Sigmoid colon (tissue), 7 donors: ENCODE measurements around the gene COPG2. TPM values are rescaled to one million over a fixed set of nuclear protein-coding genes. Genes with fewer than 3 reads are reported as not detected.

Source experiments
- DNase-seq: peaks from one replicate; pipeline ENCODE4 v3.0.0-alpha.2; 2019
- H3K27ac ChIP-seq, 4 donors: fragments of 200-600 bp; sonication (generic); one replicate each; pipeline ENCODE4 v1.5.1; 2016 to 2019; ENCODE audit warnings: mild to moderate bottlenecking in 1 of 4
- H3K27me3 ChIP-seq, 3 donors: fragments of 200-600 bp; sonication (generic); one replicate each; pipeline ENCODE4 v1.5.1; 2019; ENCODE audit warnings: mild to moderate bottlenecking in 1 of 3
- H3K36me3 ChIP-seq, 4 donors: fragments of 200-600 bp; sonication (generic); one replicate each; pipeline ENCODE4 v1.5.1; 2016 to 2019
- H3K4me1 ChIP-seq, 4 donors: fragments of 200-600 bp; sonication (generic); one replicate each; pipeline ENCODE4 v1.5.1; 2017 to 2019
- H3K4me3 ChIP-seq, 4 donors: fragments of 200-600 bp; sonication (generic); one replicate each; pipeline ENCODE4 v1.5.1; 2017 to 2019; ENCODE audit warnings: mild to moderate bottlenecking in 2 of 4, moderate library complexity in 1 of 4
- H3K9me3 ChIP-seq, 4 donors: fragments of 200-600 bp in 3 of 4; sonication (generic) in 3 of 4; one replicate each; pipeline versions ENCODE4 v1.5.1 to v1.6.1; 2013 to 2019
- CTCF ChIP-seq, 4 experiments: fragments of 450-650 bp in 3 of 4; fragments of 200-600 bp in 1 of 4; IDR thresholded peaks; one replicate each; pipeline ENCODE4 v1.5.1; 2016 to 2019; ENCODE audit warnings: antibody characterized with exemption in 4 of 4, mild to moderate bottlenecking in 3 of 4, moderate library complexity in 2 of 4
- EP300 ChIP-seq, 4 donors: sonication (generic); formaldehyde crosslinking; IDR thresholded peaks; one replicate each; pipeline ENCODE4 v1.6.1; 2017; ENCODE audit warnings: antibody characterized with exemption in 4 of 4
- POLR2A ChIP-seq, 2 donors: fragments of 450-650 bp; IDR thresholded peaks; one replicate each; pipeline ENCODE4 v1.6.1; 2016; ENCODE audit warnings: antibody characterized with exemption in 2 of 2, mild to moderate bottlenecking in 2 of 2, moderate library complexity in 2 of 2
- POLR2AphosphoS5 ChIP-seq, 4 donors: sonication (generic); formaldehyde crosslinking; IDR thresholded peaks; one replicate each; pipeline ENCODE4 v1.6.1; 2017; ENCODE audit warnings: antibody characterized with exemption in 4 of 4
- WGBS, 2 donors: extraction: QIAGEN DNeasy Blood & Tissue Kit; methylation state at CpG; one replicate each; pipeline ENCODE4 v1.1.7; 2013; 5-methylcytosine and 5-hydroxymethylcytosine counted together
- intact Hi-C: fragments of 100-400 bp; cut with DNase I; formaldehyde crosslinking; loops from one replicate; pipeline ENCODE4 v1.15.1; 2023
- polyA plus RNA-seq, 3 donors: library from polyadenylated mRNA; stranded (reverse); fragments of 200-250 nt; gene quantifications; one replicate each; pipeline ENCODE4 v1.2.3, GENCODE V29; 2013
- total RNA-seq, 4 donors: library from RNA; depleted of rRNA; stranded (reverse); fragments of >200 nt; gene quantifications; one replicate each; pipeline ENCODE4 v1.1.0, GENCODE V29; 2016
- donor health status: healthy with polysubstance abuse.
- donor health status: Bipolar disorder and iron deficiency.
- donor health status: healthy.

COPG2 gene
- total and polyA plus RNA-seq, 7 donors, result 8.8 to 15.5 (median 12.7) TPM

GRCh38 chr7:130475776-130476175, 192.8 kb downstream of the COPG2 start:
- intact Hi-C loops, result no loop called here

GRCh38 chr7:130473876-130474275, 194.7 kb downstream of the COPG2 start:
- no peak for TF ChIP-seq POLR2AphosphoS5 (IDR thresholded peaks at IDR 0.05)
- TF ChIP-seq POLR2A (IDR thresholded peaks at IDR 0.05), result no peak
- no peak for TF ChIP-seq CTCF (IDR thresholded peaks at IDR 0.05)
- no peak for TF ChIP-seq EP300 (IDR thresholded peaks at IDR 0.05)
- Histone ChIP-seq H3K9me3 (peaks cover 0 to 5% (median 0%) of the 10 kb centered on the region in 4 donors), H3K27me3 (no peaks in the 10 kb centered on the region), H3K4me3 (no peak overlapping the region), H3K27ac (no peak overlapping the region), H3K4me1 (no peaks in the 10 kb centered on the region), H3K36me3 (no peaks in the 10 kb centered on the region)
- 74 to 91% methylated on average over 4 of the region's 4 CpGs for WGBS, 2 donors
- no peak for DNase-seq
- intact Hi-C loops, result no loop called here

More at GRCh38 chr7:130475776-130476175, 192.8 kb downstream of the COPG2 start:
- no peak overlapping the region for H3K27ac ChIP-seq
- no peak for DNase-seq
- WGBS, 2 donors, result 84 to 86% methylated on average over 7 of the region's 7 CpGs
- no peaks in the 10 kb centered on the region for H3K27me3 ChIP-seq
- no peak overlapping the region for H3K4me3 ChIP-seq
- H3K4me1 ChIP-seq, result no peaks in the 10 kb centered on the region
- no peak for TF ChIP-seq POLR2AphosphoS5 (IDR thresholded peaks at IDR 0.05)
- TF ChIP-seq CTCF (IDR thresholded peaks at IDR 0.05), result no peak
- TF ChIP-seq EP300 (IDR thresholded peaks at IDR 0.05), result no peak
- no peak for TF ChIP-seq POLR2A (IDR thresholded peaks at IDR 0.05)
- no peaks in the 10 kb centered on the region for H3K36me3 ChIP-seq
- peaks cover 0 to 5% (median 0%) of the 10 kb centered on the region in 4 donors for H3K9me3 ChIP-seq

GRCh38 chr7:130473289-130473688, 195.3 kb downstream of the COPG2 start:
- intact Hi-C loops, result no loop called here
- H3K27ac ChIP-seq, result no peak overlapping the region
- no peaks in the 10 kb centered on the region for H3K36me3 ChIP-seq
- H3K4me1 ChIP-seq, result no peaks in the 10 kb centered on the region
- no peaks in the 10 kb centered on the region for H3K27me3 ChIP-seq
- H3K4me3 ChIP-seq, result no peak overlapping the region
- no peak for DNase-seq
- peaks cover 0 to 5% (median 0%) of the 10 kb centered on the region in 4 donors for H3K9me3 ChIP-seq
- no peak for TF ChIP-seq CTCF (IDR thresholded peaks at IDR 0.05)
- TF ChIP-seq POLR2A (IDR thresholded peaks at IDR 0.05), result no peak
- no peak for TF ChIP-seq POLR2AphosphoS5 (IDR thresholded peaks at IDR 0.05)
- no peak for TF ChIP-seq EP300 (IDR thresholded peaks at IDR 0.05)

GRCh38 chr7:130471974-130472373, 196.6 kb downstream of the COPG2 start:
- no peaks in the 10 kb centered on the region for H3K4me1 ChIP-seq
- intact Hi-C loops, result no loop called here
- no peak overlapping the region for H3K4me3 ChIP-seq
- no peak overlapping the region for H3K27ac ChIP-seq
- H3K9me3 ChIP-seq, result no peaks in the 10 kb centered on the region
- no peaks in the 10 kb centered on the region for H3K36me3 ChIP-seq
- no peak for TF ChIP-seq POLR2A (IDR thresholded peaks at IDR 0.05)
- TF ChIP-seq CTCF (IDR thresholded peaks at IDR 0.05), result no peak
- TF ChIP-seq EP300 (IDR thresholded peaks at IDR 0.05), result no peak
- no peak for TF ChIP-seq POLR2AphosphoS5 (IDR thresholded peaks at IDR 0.05)
- H3K27me3 ChIP-seq, result no peaks in the 10 kb centered on the region
- DNase-seq, result no peak
- 87 to 91% methylated on average over 2 of the region's 2 CpGs for WGBS, 2 donors

- 93% methylated on average over 1 of the region's 1 CpG for WGBS, 2 donors
- Histone ChIP-seq H3K4me1 (no peaks in the 10 kb centered on the region), H3K36me3 (no peaks in the 10 kb centered on the region), H3K4me3 (no peak overlapping the region), H3K27ac (no peak overlapping the region), H3K9me3 (no peaks in the 10 kb centered on the region), H3K27me3 (no peaks in the 10 kb centered on the region)
- TF ChIP-seq POLR2AphosphoS5 (IDR thresholded peaks at IDR 0.05), result no peak
- intact Hi-C loops, result no loop called here
- no peak for DNase-seq
Measured at GRCh38 chr7:130468612-130469011, 199.9 kb downstream of the COPG2 start.
